ENCODE measurements around the gene GALNTL6. TPM values are rescaled to one million over a fixed set of nuclear protein-coding genes. Genes with fewer than 3 reads are reported as not detected.
A peak's percentile ranks its signal among the peaks of the same experiment; 100 is the strongest.

GALNTL6 gene
- total RNA-seq, 1 donor from 2014 or later = 0.34 TPM

DNA sequence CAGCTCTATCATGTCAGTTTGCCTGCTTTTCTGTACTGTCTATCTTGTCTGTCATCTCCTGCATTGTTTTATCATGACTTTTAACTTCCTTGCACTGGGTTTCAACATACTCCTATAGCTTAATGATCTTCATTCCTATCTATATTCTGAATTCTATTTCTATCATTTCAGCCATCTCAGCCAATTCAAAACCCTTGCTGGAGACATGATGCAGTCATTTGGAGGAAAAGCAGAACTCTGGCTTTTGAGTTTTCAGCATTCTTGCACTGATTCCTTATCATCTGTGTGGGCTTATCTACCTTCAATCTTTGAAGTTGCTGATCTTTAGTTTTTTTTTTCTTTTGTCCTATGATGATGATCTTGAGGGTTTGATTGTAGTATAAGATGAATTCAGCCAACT is 861.6 kb downstream of the GALNTL6 start:
- Mint-ChIP-seq H3K27ac (ENCODE audit: unreplicated experiment) (no peak overlapping the region), H3K4me3 (ENCODE audit: unreplicated experiment) (no peak overlapping the region), H3K27me3 (ENCODE audit: unreplicated experiment) (no peaks in the 10 kb centered on the region), H3K4me1 (ENCODE audit: low read depth, unreplicated experiment) (no peaks in the 10 kb centered on the region), H3K9me3 (ENCODE audit: unreplicated experiment) (no peaks in the 10 kb centered on the region), H3K36me3 (ENCODE audit: unreplicated experiment) (peaks cover 12% of the 10 kb centered on the region)
- TF ChIP-seq, protein P1, sequence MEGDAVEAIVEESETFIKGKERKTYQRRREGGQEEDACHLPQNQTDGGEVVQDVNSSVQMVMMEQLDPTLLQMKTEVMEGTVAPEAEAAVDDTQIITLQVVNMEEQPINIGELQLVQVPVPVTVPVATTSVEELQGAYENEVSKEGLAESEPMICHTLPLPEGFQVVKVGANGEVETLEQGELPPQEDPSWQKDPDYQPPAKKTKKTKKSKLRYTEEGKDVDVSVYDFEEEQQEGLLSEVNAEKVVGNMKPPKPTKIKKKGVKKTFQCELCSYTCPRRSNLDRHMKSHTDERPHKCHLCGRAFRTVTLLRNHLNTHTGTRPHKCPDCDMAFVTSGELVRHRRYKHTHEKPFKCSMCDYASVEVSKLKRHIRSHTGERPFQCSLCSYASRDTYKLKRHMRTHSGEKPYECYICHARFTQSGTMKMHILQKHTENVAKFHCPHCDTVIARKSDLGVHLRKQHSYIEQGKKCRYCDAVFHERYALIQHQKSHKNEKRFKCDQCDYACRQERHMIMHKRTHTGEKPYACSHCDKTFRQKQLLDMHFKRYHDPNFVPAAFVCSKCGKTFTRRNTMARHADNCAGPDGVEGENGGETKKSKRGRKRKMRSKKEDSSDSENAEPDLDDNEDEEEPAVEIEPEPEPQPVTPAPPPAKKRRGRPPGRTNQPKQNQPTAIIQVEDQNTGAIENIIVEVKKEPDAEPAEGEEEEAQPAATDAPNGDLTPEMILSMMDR (IDR thresholded peaks at IDR 0.05; ENCODE audit: partially characterized antibody, unreplicated experiment) = no peak
- no peak for DNase-seq

DNA sequence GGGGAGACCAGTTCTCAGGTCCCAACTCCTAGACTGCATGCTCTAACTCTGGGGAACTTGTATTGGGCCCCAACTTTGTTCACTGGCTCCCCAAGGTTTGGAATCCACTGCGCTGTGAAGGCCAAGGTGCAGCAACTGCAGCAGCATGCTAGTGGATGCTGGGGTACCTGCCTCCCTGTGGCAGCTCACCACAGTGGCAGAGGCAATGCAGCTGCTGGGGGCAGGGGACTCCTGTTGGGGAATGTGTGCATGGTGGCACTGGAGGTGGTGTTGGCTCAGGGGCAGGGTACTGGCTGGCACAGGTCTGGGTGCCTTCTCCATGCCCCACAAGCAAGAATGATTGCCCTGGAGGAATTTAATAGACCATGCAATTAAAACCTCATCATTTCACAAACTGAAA is 862.0 kb downstream of the GALNTL6 start:
- Mint-ChIP-seq H3K4me3 (ENCODE audit: unreplicated experiment) (no peak overlapping the region), H3K36me3 (ENCODE audit: unreplicated experiment) (peaks cover 12% of the 10 kb centered on the region), H3K9me3 (ENCODE audit: unreplicated experiment) (peaks cover under 1% of the 10 kb centered on the region), H3K27ac (ENCODE audit: unreplicated experiment) (no peak overlapping the region), H3K27me3 (ENCODE audit: unreplicated experiment) (no peaks in the 10 kb centered on the region), H3K4me1 (ENCODE audit: low read depth, unreplicated experiment) (peaks cover 2% of the 10 kb centered on the region)
- DNase-seq = no peak
- TF ChIP-seq, protein P1 (IDR thresholded peaks at IDR 0.05; ENCODE audit: partially characterized antibody, unreplicated experiment) = no peak

DNA sequence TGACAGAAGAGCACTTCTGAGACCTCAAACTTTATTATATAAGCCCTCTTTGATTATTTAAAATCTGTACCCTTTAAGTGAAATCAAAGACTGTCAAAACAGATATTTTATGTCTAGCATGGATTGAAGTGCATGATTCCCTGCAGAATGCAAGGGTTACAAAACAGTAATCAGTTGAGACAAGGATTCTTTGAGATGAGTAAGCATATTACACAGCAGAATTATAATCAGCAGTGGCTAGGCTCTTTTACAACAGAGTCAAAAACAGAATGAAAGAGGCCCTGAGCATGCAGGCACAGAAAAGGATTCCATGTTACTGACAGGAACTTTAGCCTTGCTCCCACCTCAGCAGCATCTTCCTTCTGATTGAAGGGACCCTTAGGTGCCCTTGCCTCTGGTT is 867.5 kb downstream of the GALNTL6 start:
- H3K27ac Mint-ChIP-seq (ENCODE audit: unreplicated experiment) = peak overlapping the region; percentile 36
- DNase-seq = no peak
- peaks cover 7% of the 10 kb centered on the region for H3K9me3 Mint-ChIP-seq (ENCODE audit: unreplicated experiment)
- no peaks in the 10 kb centered on the region for H3K36me3 Mint-ChIP-seq (ENCODE audit: unreplicated experiment)
- TF ChIP-seq, protein P1 (IDR thresholded peaks at IDR 0.05; ENCODE audit: partially characterized antibody, unreplicated experiment) = no peak
- H3K4me1 Mint-ChIP-seq (ENCODE audit: low read depth, unreplicated experiment) = peaks cover 30% of the 10 kb centered on the region
- no peak overlapping the region for H3K4me3 Mint-ChIP-seq (ENCODE audit: unreplicated experiment)
- H3K27me3 Mint-ChIP-seq (ENCODE audit: unreplicated experiment) = peaks cover 3% of the 10 kb centered on the region

DNA sequence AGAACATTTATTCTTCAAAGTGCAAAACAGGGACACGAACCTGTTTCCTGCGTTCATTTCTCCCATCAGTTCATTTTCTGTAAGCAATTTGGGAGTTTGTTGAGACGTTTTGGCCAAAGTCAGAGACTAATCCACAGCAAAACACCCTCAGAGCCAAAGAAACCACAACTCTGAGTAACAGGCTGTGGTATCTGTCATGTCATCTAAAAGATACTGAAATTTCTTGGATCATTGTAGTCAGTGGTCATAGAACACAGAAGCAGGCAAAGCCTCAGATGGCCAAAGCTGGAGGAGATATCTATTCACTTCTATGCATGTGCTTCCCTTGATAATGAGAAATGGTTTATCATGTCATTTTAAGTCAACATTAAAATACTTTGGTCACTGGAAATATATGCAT is 869.8 kb downstream of the GALNTL6 start:
- no peak overlapping the region for H3K27ac Mint-ChIP-seq (ENCODE audit: unreplicated experiment)
- TF ChIP-seq, protein P1 (IDR thresholded peaks at IDR 0.05; ENCODE audit: partially characterized antibody, unreplicated experiment) = no peak
- DNase-seq = no peak
- H3K27me3 Mint-ChIP-seq (ENCODE audit: unreplicated experiment) = peaks cover 8% of the 10 kb centered on the region
- H3K36me3 Mint-ChIP-seq (ENCODE audit: unreplicated experiment) = no peaks in the 10 kb centered on the region
- H3K4me3 Mint-ChIP-seq (ENCODE audit: unreplicated experiment) = no peak overlapping the region
- peaks cover 34% of the 10 kb centered on the region for H3K4me1 Mint-ChIP-seq (ENCODE audit: low read depth, unreplicated experiment)
- H3K9me3 Mint-ChIP-seq (ENCODE audit: unreplicated experiment) = peaks cover 13% of the 10 kb centered on the region

DNA sequence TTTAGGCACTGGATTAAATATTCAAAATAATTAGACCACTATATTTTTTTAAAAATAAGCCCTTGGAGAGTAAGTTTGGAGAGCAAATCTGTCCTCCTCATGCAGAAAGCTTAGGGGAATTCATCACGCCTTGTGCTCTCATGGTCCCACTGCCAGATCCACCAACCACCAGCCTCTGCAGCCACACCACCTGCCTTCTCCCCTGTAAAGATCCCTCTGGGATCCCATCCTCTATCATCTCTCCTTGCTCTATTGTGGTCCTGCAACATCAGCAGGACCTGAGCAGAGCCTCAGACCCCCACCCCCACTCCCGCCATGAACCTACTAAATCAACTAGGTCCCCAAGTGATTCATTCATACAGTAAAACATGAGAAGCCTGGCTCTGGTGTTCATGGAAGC is 872.8 kb downstream of the GALNTL6 start:
- peaks cover 8% of the 10 kb centered on the region for H3K27me3 Mint-ChIP-seq (ENCODE audit: unreplicated experiment)
- TF ChIP-seq, protein P1 (IDR thresholded peaks at IDR 0.05; ENCODE audit: partially characterized antibody, unreplicated experiment) = no peak
- peak overlapping the region; percentile 98 for H3K27ac Mint-ChIP-seq (ENCODE audit: unreplicated experiment)
- H3K36me3 Mint-ChIP-seq (ENCODE audit: unreplicated experiment) = peaks cover 4% of the 10 kb centered on the region
- H3K4me1 Mint-ChIP-seq (ENCODE audit: low read depth, unreplicated experiment) = peaks cover 36% of the 10 kb centered on the region
- DNase-seq = peak; percentile 74
- peaks cover 11% of the 10 kb centered on the region for H3K9me3 Mint-ChIP-seq (ENCODE audit: unreplicated experiment)
- H3K4me3 Mint-ChIP-seq (ENCODE audit: unreplicated experiment) = peak overlapping the region; percentile 81

All from glutamatergic neuron (in vitro differentiated cells).